HG02885 (cell line): ENCODE data around the gene LHFPL3.

ENCODE experiments used
- ATAC-seq: cut with Tn5 transposase; IDR thresholded peaks from one replicate; pipeline ENCODE4 v1.9.1; 2021; ENCODE audit warnings: mild to moderate bottlenecking; ENCODE audit not compliant: unreplicated experiment, poor library complexity

Gene LHFPL3

GRCh38 chr7:104946338-104946737 lies 617.9 kb downstream of the LHFPL3 start:
- no peak for ATAC-seq

GRCh38 chr7:104950006-104950405 lies 621.6 kb downstream of the LHFPL3 start:
- no peak for ATAC-seq

GRCh38 chr7:104950754-104951153 lies 622.4 kb downstream of the LHFPL3 start:
- ATAC-seq = no peak

GRCh38 chr7:104951546-104951945 lies 623.1 kb downstream of the LHFPL3 start:
- no peak for ATAC-seq

GRCh38 chr7:104955276-104955675 lies 626.9 kb downstream of the LHFPL3 start:
- no peak for ATAC-seq
